AG04450 (cell line): ENCODE data around the gene RAB28. TPM values are rescaled to one million over a fixed set of nuclear protein-coding genes. Genes with fewer than 3 reads are reported as not detected.

Experiments used
- CTCF ChIA-PET: fragments of 300-600, 350-600 bp; formaldehyde crosslinking; extraction: SDS; loops from one replicate; lab custom pipeline; 2022; ENCODE audit warnings: antibody characterized with exemption, inconsistent platforms; lab: Charles Lee
- POLR2A ChIA-PET: fragments of 350-600 bp; formaldehyde crosslinking; extraction: SDS; loops from one replicate; lab custom pipeline; 2021; ENCODE audit warnings: antibody characterized with exemption, inconsistent platforms; lab: Yijun Ruan, JAX
- DNase-seq: peaks from one replicate; pipeline ENCODE4 v3.0.0-alpha.2; 2011; ENCODE audit warnings: low read depth, low spot score
- H3K27ac ChIP-seq: one replicate; pipeline ENCODE4 v1.5.1; 2012; ENCODE audit warnings: low read depth, low read length, control low read depth
- H3K27me3 ChIP-seq: one replicate; pipeline ENCODE4 v1.6.0; 2012; ENCODE audit warnings: low read length; ENCODE audit not compliant: control insufficient read depth, insufficient read depth
- H3K4me3 ChIP-seq: 2 replicates; pipeline ENCODE4 v1.5.1; 2011; ENCODE audit warnings: mild to moderate bottlenecking, low read depth, low read length, control low read depth
- H3K9me3 ChIP-seq: 2 replicates; pipeline ENCODE4 v1.5.1; 2012; ENCODE audit warnings: low read length; ENCODE audit not compliant: control insufficient read depth, insufficient read depth
- polyA plus RNA-seq: library from polyadenylated mRNA; depleted of rRNA; stranded (reverse); fragments of >200 nt; gene quantifications from 2 replicates; pipeline ENCODE4 v1.2.3, GENCODE V29; 2011
- TF ChIP-seq, protein P1 (sequence below): IDR thresholded peaks from 2 replicates; pipeline ENCODE4 v1.5.1; 2011; ENCODE audit warnings: low read depth, low read length, control low read depth, inconsistent platforms

The RAB28 gene
- polyA plus RNA-seq, 1 experiment: 19.8 TPM

DNA sequence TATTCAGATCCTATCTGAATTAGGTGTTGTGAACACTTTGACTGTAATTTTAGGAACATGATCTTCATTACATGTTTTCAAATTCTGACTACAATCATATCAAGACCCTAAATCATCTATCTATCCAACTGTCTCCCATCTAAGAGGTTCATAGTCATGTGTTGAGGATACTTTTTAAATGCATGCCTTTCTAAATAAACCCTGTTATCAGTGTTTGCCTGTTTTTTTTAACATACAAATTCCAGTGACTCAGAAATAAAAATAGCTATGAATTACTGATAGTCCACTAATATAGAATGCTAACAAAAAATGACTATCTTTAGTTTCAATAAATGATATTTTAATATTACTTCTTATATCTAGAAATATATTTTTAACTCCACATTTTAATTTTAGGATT is 8.0 kb downstream of the RAB28 start:
- ChIA-PET CTCF (interaction anchor here (1.3 kb wide), 1 partner anchor 18 kb away, joined by 3 read pairs; no protein-coding TSS in a partner anchor), POLR2A (no interaction called here)
- TF ChIP-seq, protein P1, sequence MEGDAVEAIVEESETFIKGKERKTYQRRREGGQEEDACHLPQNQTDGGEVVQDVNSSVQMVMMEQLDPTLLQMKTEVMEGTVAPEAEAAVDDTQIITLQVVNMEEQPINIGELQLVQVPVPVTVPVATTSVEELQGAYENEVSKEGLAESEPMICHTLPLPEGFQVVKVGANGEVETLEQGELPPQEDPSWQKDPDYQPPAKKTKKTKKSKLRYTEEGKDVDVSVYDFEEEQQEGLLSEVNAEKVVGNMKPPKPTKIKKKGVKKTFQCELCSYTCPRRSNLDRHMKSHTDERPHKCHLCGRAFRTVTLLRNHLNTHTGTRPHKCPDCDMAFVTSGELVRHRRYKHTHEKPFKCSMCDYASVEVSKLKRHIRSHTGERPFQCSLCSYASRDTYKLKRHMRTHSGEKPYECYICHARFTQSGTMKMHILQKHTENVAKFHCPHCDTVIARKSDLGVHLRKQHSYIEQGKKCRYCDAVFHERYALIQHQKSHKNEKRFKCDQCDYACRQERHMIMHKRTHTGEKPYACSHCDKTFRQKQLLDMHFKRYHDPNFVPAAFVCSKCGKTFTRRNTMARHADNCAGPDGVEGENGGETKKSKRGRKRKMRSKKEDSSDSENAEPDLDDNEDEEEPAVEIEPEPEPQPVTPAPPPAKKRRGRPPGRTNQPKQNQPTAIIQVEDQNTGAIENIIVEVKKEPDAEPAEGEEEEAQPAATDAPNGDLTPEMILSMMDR: no peak
- Histone ChIP-seq H3K9me3 (no peaks in the 10 kb centered on the region), H3K4me3 (no peak overlapping the region), H3K27ac (no peak overlapping the region), H3K27me3 (no peaks in the 10 kb centered on the region)
- DNase-seq: no peak

DNA sequence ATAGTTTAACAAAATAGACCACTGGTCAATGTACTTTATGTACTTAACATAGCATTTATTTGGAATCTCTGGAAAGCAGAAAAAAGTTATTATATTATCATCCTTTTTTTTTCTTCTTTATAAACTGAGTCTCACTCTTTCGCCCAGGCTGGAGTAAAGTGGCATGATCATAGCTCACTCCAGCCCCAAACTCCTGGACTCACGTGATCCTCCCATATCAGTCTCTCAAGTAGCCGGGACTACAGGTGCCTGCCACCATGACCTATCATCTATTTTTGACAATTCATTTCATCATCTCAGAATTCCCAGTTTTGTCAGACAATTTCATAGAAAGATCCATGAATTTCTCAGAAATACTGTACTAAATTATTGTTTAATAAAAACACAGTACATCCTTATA is 12.7 kb downstream of the RAB28 start:
- no peaks in the 10 kb centered on the region for H3K27me3 ChIP-seq
- H3K27ac ChIP-seq: no peak overlapping the region
- no peak for DNase-seq
- H3K4me3 ChIP-seq: no peak overlapping the region
- H3K9me3 ChIP-seq: no peaks in the 10 kb centered on the region
- ChIA-PET CTCF (no interaction called here), POLR2A (no interaction called here)
- TF ChIP-seq, protein P1: no peak

DNA sequence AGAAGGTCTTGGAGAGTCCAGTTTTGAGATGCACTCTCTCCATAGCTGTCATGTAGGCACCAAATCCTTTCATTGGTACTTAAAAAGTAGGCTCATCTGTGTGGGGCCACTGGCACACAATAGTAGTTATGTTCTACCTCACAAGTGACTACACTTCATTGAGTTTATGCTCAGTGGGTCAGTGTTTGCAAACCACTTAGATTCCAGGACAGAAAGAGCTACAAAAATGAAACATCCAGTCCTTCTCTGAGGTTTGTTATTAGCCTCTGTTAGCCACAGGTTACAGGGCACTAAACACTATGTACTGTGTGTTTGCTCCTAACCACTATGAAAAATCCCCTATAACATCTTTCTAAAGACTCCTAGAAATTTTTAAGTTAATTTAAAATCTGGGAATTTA is 13.8 kb downstream of the RAB28 start:
- POLR2A ChIA-PET: interaction anchor here (0.5 kb wide), 1 partner anchor 1563 kb away, joined by 3 read pairs; no protein-coding TSS in a partner anchor
- no peak for DNase-seq
- CTCF ChIA-PET: no interaction called here

DNA sequence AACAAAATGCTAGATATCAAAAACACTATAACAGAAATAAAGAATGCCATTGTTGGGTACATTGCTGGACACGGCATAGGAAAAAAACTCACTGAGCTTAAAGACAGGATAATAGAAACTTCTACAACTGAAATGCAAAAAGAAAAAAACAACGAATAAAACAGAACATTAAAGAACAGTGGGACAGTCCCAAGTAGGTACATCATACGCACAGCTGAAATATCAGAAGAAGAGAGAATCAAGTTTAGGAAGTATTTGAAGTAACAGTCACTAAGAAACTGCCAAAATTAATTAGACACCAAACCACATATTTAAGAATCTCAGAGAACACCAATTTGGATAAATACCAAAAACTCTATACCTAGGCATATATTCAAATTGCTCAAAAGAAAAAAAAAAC is 19.2 kb downstream of the RAB28 start:
- no peak overlapping the region for H3K4me3 ChIP-seq
- no peaks in the 10 kb centered on the region for H3K9me3 ChIP-seq
- TF ChIP-seq, protein P1: no peak
- ChIA-PET POLR2A (no interaction called here), CTCF (no interaction called here)
- no peaks in the 10 kb centered on the region for H3K27me3 ChIP-seq
- no peak for DNase-seq
- H3K27ac ChIP-seq: no peak overlapping the region

More for the DNA sequence above, 13.8 kb downstream of the RAB28 start:
- TF ChIP-seq, protein P1: no peak
- Histone ChIP-seq H3K27ac (no peak overlapping the region), H3K4me3 (no peak overlapping the region), H3K27me3 (no peaks in the 10 kb centered on the region), H3K9me3 (no peaks in the 10 kb centered on the region)

DNA sequence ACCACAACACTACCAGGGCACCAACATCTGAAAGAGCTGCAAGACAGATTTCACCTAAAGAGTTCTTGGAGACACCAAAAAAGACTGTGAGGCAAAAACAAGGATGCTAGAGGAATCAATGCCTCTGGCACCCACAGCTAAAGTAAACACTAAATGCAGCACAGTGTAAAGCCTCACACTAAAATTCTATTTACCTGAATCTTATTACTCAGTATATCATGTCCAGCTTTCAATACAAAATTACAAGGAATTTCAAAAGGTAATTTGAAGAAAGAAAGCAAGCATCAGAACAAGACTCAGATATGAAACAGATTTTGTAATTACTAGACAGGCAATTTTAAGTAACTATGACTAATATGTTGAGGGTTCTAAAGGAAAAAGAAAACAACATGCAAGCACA is 19.6 kb downstream of the RAB28 start:
- Histone ChIP-seq H3K27ac (no peak overlapping the region), H3K4me3 (no peak overlapping the region), H3K9me3 (no peaks in the 10 kb centered on the region), H3K27me3 (no peaks in the 10 kb centered on the region)
- ChIA-PET POLR2A (no interaction called here), CTCF (interaction anchor here (0.6 kb wide), 1 partner anchor 111 kb away, joined by 3 read pairs; no protein-coding TSS in a partner anchor)
- no peak for DNase-seq
- TF ChIP-seq, protein P1: no peak
